IMR-90 (cell line): ENCODE data around the gene SKAP1.

ENCODE experiments used
- CEBPB ChIP-seq: IDR thresholded peaks from 2 replicates; pipeline ENCODE4 v1.6.1; 2012; ENCODE audit warnings: low read depth, low read length, improper control_type of control experiment
- FOS ChIP-seq: fragments of 150-350 bp; IDR thresholded peaks from 2 replicates; pipeline ENCODE4 v1.6.1; 2016; ENCODE audit warnings: low read depth, low read length
- MAFK ChIP-seq: IDR thresholded peaks from 2 replicates; pipeline ENCODE4 v1.6.1; 2012; ENCODE audit warnings: low read depth, low read length, improper control_type of control experiment
- POLR2A ChIP-seq: IDR thresholded peaks from 2 replicates; pipeline ENCODE4 v1.6.1; 2012; ENCODE audit warnings: mild to moderate bottlenecking, low read depth, low read length
- RAD21 ChIP-seq: IDR thresholded peaks from 2 replicates; pipeline ENCODE4 v1.6.1; 2012; ENCODE audit warnings: low read length, improper control_type of control experiment
- RCOR1 ChIP-seq: IDR thresholded peaks from 2 replicates; pipeline ENCODE4 v1.6.1; 2012; ENCODE audit warnings: mild to moderate bottlenecking, low read length, improper control_type of control experiment; ENCODE audit not compliant: insufficient replicate concordance
- RFX5 ChIP-seq: IDR thresholded peaks from 2 replicates; pipeline ENCODE4 v1.8.0; 2012; ENCODE audit warnings: low read depth, mild to moderate bottlenecking, low read length, moderate library complexity
- TF ChIP-seq, protein P1 (sequence below): conservative IDR thresholded peaks from 2 replicates; pipeline ENCODE4 v1.5.1; 2012; ENCODE audit warnings: mild to moderate bottlenecking, low read depth, low read length, improper control_type of control experiment
- TF ChIP-seq, protein P2 (sequence below): fragments of 150-350 bp; IDR thresholded peaks from 2 replicates; pipeline ENCODE4 v1.6.1; 2017; ENCODE audit warnings: mild to moderate bottlenecking, antibody characterized with exemption, low read length, low read depth
- TF ChIP-seq, protein P3 (sequence below): fragments of 150-350 bp; IDR thresholded peaks from 2 replicates; pipeline ENCODE4 v1.6.1; 2016; ENCODE audit warnings: low read depth, mild to moderate bottlenecking, low read length, moderate library complexity, borderline replicate concordance

DNA sequence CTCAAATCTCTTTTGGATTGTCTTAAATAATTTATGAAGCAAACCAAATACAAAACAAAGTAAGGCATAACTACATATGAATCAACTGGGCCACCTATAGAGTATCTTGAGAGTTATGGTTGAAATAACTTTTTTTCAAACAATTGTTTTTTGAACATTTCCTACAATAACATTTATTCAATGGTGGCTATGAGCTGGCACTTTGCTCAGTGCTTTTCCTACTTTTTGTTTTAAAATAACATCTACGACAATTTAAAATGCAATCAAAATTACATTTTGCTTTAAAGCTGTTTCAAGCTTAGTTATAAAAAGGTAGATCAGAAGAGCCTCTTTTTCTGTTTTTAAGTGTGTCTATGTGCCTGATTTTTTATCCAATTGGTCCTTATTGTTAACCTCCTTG lies 238.7 kb downstream of the SKAP1 start:
- TF ChIP-seq, protein P1, sequence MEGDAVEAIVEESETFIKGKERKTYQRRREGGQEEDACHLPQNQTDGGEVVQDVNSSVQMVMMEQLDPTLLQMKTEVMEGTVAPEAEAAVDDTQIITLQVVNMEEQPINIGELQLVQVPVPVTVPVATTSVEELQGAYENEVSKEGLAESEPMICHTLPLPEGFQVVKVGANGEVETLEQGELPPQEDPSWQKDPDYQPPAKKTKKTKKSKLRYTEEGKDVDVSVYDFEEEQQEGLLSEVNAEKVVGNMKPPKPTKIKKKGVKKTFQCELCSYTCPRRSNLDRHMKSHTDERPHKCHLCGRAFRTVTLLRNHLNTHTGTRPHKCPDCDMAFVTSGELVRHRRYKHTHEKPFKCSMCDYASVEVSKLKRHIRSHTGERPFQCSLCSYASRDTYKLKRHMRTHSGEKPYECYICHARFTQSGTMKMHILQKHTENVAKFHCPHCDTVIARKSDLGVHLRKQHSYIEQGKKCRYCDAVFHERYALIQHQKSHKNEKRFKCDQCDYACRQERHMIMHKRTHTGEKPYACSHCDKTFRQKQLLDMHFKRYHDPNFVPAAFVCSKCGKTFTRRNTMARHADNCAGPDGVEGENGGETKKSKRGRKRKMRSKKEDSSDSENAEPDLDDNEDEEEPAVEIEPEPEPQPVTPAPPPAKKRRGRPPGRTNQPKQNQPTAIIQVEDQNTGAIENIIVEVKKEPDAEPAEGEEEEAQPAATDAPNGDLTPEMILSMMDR, result no peak
- TF ChIP-seq RAD21, result no peak
- no peak for TF ChIP-seq RCOR1
- no peak for TF ChIP-seq RFX5
- TF ChIP-seq, protein P2, sequence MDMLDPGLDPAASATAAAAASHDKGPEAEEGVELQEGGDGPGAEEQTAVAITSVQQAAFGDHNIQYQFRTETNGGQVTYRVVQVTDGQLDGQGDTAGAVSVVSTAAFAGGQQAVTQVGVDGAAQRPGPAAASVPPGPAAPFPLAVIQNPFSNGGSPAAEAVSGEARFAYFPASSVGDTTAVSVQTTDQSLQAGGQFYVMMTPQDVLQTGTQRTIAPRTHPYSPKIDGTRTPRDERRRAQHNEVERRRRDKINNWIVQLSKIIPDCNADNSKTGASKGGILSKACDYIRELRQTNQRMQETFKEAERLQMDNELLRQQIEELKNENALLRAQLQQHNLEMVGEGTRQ, result no peak
- TF ChIP-seq POLR2A, result no peak
- TF ChIP-seq MAFK, result no peak
- TF ChIP-seq, protein P3, sequence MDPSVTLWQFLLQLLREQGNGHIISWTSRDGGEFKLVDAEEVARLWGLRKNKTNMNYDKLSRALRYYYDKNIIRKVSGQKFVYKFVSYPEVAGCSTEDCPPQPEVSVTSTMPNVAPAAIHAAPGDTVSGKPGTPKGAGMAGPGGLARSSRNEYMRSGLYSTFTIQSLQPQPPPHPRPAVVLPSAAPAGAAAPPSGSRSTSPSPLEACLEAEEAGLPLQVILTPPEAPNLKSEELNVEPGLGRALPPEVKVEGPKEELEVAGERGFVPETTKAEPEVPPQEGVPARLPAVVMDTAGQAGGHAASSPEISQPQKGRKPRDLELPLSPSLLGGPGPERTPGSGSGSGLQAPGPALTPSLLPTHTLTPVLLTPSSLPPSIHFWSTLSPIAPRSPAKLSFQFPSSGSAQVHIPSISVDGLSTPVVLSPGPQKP, result no peak
- TF ChIP-seq FOS, result no peak
- no peak for TF ChIP-seq CEBPB
